ENCODE results near the gene RAB20. TPM values are rescaled to one million over a fixed set of nuclear protein-coding genes. Genes with fewer than 3 reads are reported as not detected.
"Not testable (repeated sequence)": the region's sequence is repeated elsewhere in the genome, so short reads cannot be mapped to it uniquely, and the experiment has no call there.

Gene RAB20
- total RNA-seq, 4 donors from 2014 or later: 0.77 to 12.4 (median 9.1) TPM

GRCh38 chr13:110493613-110494012 lies 67.9 kb downstream of the RAB20 start:
- intact Hi-C loops (cut with DNase I; ENCODE audit: low total_unique reads): no loop called here
- no peaks in the 10 kb centered on the region for H3K36me3 ChIP-seq
- no peak overlapping the region for H3K4me3 ChIP-seq
- TF ChIP-seq POLR2A (IDR thresholded peaks at IDR 0.05) (no peak), CTCF (IDR thresholded peaks at IDR 0.05) (no peak)
- no peaks in the 10 kb centered on the region for H3K27me3 ChIP-seq
- no peaks in the 10 kb centered on the region for H3K9me3 ChIP-seq
- no peak overlapping the region for H3K27ac ChIP-seq
- H3K4me1 ChIP-seq: no peaks in the 10 kb centered on the region
- DNase-seq: no peak

- Histone ChIP-seq H3K4me3 (no peak overlapping the region), H3K27ac (no peak overlapping the region), H3K9me3 (no peaks in the 10 kb centered on the region), H3K27me3 (no peaks in the 10 kb centered on the region), H3K36me3 (no peaks in the 10 kb centered on the region), H3K4me1 (no peaks in the 10 kb centered on the region)
- intact Hi-C loops (cut with DNase I; ENCODE audit: low total_unique reads): no loop called here
- DNase-seq: no peak
- TF ChIP-seq POLR2A (IDR thresholded peaks at IDR 0.05) (no peak), CTCF (IDR thresholded peaks at IDR 0.05) (no peak)
Measured at GRCh38 chr13:110492679-110493593, 68.6 kb downstream of the RAB20 start.

GRCh38 chr13:110491869-110492678 lies 69.4 kb downstream of the RAB20 start:
- DNase-seq: no peak
- Histone ChIP-seq H3K4me3 (no peak overlapping the region), H3K9me3 (no peaks in the 10 kb centered on the region), H3K4me1 (no peaks in the 10 kb centered on the region), H3K36me3 (no peaks in the 10 kb centered on the region), H3K27ac (no peak overlapping the region), H3K27me3 (no peaks in the 10 kb centered on the region)
- no peak for TF ChIP-seq CTCF (IDR thresholded peaks at IDR 0.05)
- TF ChIP-seq POLR2A (IDR thresholded peaks at IDR 0.05): no peak
- intact Hi-C loops (cut with DNase I; ENCODE audit: low total_unique reads): no loop called here

- no peak overlapping the region for H3K4me3 ChIP-seq
- no peak for DNase-seq
- TF ChIP-seq POLR2A (IDR thresholded peaks at IDR 0.05) (no peak), CTCF (IDR thresholded peaks at IDR 0.05) (no peak)
- H3K27ac ChIP-seq: no peak overlapping the region
- H3K4me1 ChIP-seq: no peaks in the 10 kb centered on the region
- no peaks in the 10 kb centered on the region for H3K36me3 ChIP-seq
- H3K27me3 ChIP-seq: no peaks in the 10 kb centered on the region
- H3K9me3 ChIP-seq: no peaks in the 10 kb centered on the region
- intact Hi-C loops (cut with DNase I; ENCODE audit: low total_unique reads): no loop called here
Measured at GRCh38 chr13:110490009-110490770, 71.3 kb downstream of the RAB20 start.

GRCh38 chr13:110486880-110487279 lies 74.6 kb downstream of the RAB20 start:
- H3K9me3 ChIP-seq; H3K27ac ChIP-seq; H3K36me3 ChIP-seq; H3K4me1 ChIP-seq; H3K4me3 ChIP-seq; H3K27me3 ChIP-seq; DNase-seq; intact Hi-C loops (cut with DNase I; ENCODE audit: low total_unique reads): not testable (repeated sequence)
